Muscle of leg (tissue), 11 donors: ENCODE results near the gene NUBPL. TPM values are rescaled to one million over a fixed set of nuclear protein-coding genes. Genes with fewer than 3 reads are reported as not detected.
"Not testable (repeated sequence)": the region's sequence is repeated elsewhere in the genome, so short reads cannot be mapped to it uniquely, and the experiment has no call there.

Experiments used
- DNase-seq: peaks from one replicate; pipeline ENCODE4 v3.0.0; 2013
- H3K27ac ChIP-seq: one replicate; pipeline ENCODE4 v1.5.1; 2013; ENCODE audit warnings: mild to moderate bottlenecking, low read length, control low read depth
- H3K27me3 ChIP-seq: one replicate; pipeline ENCODE4 v1.6.1; 2013; ENCODE audit warnings: low read length; ENCODE audit not compliant: control insufficient read depth, insufficient read depth
- H3K36me3 ChIP-seq: one replicate; pipeline ENCODE4 v1.6.1; 2013; ENCODE audit warnings: low read length; ENCODE audit not compliant: control insufficient read depth, insufficient read depth
- H3K4me1 ChIP-seq: one replicate; pipeline ENCODE4 v1.6.1; 2013; ENCODE audit warnings: low read length; ENCODE audit not compliant: control insufficient read depth, insufficient read depth
- H3K4me3 ChIP-seq: one replicate; pipeline ENCODE4 v1.5.1; 2013; ENCODE audit warnings: low read length, control low read depth
- H3K9me3 ChIP-seq: replicated peaks from 2 replicates; pipeline ENCODE4 v1.6.1; 2013; ENCODE audit warnings: low read depth, low read length; ENCODE audit not compliant: control insufficient read depth
- WGBS: methylation state at CpG from one replicate; pipeline ENCODE4 v1.1.5; 2013; ENCODE audit warnings: missing lambda C conversion rate; ENCODE audit not compliant: insufficient coverage; 5-methylcytosine and 5-hydroxymethylcytosine counted together
- polyA plus RNA-seq, 8 donors: library from polyadenylated mRNA; unstranded; fragments of 120-200 nt; gene quantifications; one replicate each; pipeline versions ENCODE4 v1.2.1 to v1.2.3, GENCODE V29; 2013; ENCODE audit warnings: inconsistent platforms in 1 of 8, low replicate concordance in 1 of 8; ENCODE audit not compliant: insufficient read length in 8 of 8, insufficient read depth in 1 of 8
- total RNA-seq: library from RNA; stranded (reverse); fragments of 120-200 nt; gene quantifications from one replicate; pipeline ENCODE4 v1.2.4, GENCODE V29; 2013

NUBPL gene
- total and polyA plus RNA-seq, 9 donors, result 7.2 to 11.2 (median 8.2) TPM

- Histone ChIP-seq H3K27ac (no peak overlapping the region), H3K27me3 (no peaks in the 10 kb centered on the region), H3K36me3 (no peaks in the 10 kb centered on the region), H3K4me3 (no peak overlapping the region), H3K9me3 (no peaks in the 10 kb centered on the region), H3K4me1 (no peaks in the 10 kb centered on the region)
- no peak for DNase-seq
Measured at GRCh38 chr14:31716208-31716607, 155.0 kb downstream of the NUBPL start.

- no peaks in the 10 kb centered on the region for H3K27me3 ChIP-seq
- no peaks in the 10 kb centered on the region for H3K9me3 ChIP-seq
- H3K36me3 ChIP-seq, result no peaks in the 10 kb centered on the region
- peak; percentile 71 for DNase-seq
- no peak overlapping the region for H3K4me3 ChIP-seq
- H3K27ac ChIP-seq, result no peak overlapping the region
- no peaks in the 10 kb centered on the region for H3K4me1 ChIP-seq
- WGBS, result no CpG with 5 or more reads among the region's 3 CpGs
Measured at GRCh38 chr14:31717294-31718085, 156.3 kb downstream of the NUBPL start.

DNA sequence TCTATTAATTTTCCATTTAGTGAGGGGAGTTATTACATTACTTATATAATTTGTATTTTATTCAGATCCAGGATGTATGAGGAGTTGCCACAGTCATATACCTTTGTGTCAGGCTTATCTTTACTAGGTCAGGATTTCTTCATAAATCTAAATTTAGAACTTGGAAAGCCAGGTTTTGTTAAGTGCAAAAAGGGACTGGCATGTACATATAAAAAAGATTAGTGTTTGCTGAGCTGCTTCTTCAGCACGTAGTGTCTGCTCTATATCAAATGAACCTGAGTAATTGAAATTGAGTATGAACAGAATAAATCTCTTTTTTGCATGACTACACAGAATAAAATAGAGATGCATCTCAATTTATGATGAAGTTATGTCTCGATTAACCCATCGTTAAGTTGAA is 157.4 kb downstream of the NUBPL start:
- Histone ChIP-seq H3K36me3 (no peaks in the 10 kb centered on the region), H3K9me3 (no peaks in the 10 kb centered on the region), H3K27ac (no peak overlapping the region), H3K4me3 (no peak overlapping the region), H3K27me3 (no peaks in the 10 kb centered on the region), H3K4me1 (no peaks in the 10 kb centered on the region)
- DNase-seq, result no peak
- WGBS, result no CpG with 5 or more reads among the region's 3 CpGs

GRCh38 chr14:31718985-31719384 is 157.8 kb downstream of the NUBPL start:
- Histone ChIP-seq H3K27ac (no peak overlapping the region), H3K4me3 (no peak overlapping the region), H3K27me3 (no peaks in the 10 kb centered on the region), H3K36me3 (no peaks in the 10 kb centered on the region), H3K4me1 (no peaks in the 10 kb centered on the region), H3K9me3 (no peaks in the 10 kb centered on the region)
- no CpG with 5 or more reads among the region's 5 CpGs for WGBS
- DNase-seq, result no peak

DNA sequence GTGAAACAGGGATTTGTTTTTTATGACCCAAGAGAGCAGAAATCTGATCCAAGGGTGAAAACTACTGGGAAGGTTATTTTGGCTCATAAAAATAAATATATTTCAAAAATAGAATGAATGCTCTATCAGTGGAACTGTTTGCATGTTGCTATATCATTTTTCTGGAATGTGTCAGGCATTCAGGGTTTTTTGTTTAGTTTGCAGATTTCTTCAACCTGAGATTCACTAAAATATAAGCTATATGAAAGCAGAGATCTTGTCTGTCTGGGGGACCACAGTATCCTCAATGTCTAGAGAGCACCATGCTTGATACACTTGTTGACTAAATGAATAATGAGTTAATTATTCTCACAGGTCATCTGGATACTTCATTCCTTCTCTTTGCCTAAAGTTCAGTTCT is 165.1 kb downstream of the NUBPL start:
- Histone ChIP-seq H3K9me3 (peaks cover 14% of the 10 kb centered on the region), H3K27ac (no peak overlapping the region), H3K4me3 (no peak overlapping the region), H3K4me1 (no peaks in the 10 kb centered on the region), H3K27me3 (no peaks in the 10 kb centered on the region), H3K36me3 (no peaks in the 10 kb centered on the region)
- DNase-seq, result no peak

- no peaks in the 10 kb centered on the region for H3K4me1 ChIP-seq
- no peaks in the 10 kb centered on the region for H3K27me3 ChIP-seq
- H3K4me3 ChIP-seq, result no peak overlapping the region
- no peak overlapping the region for H3K27ac ChIP-seq
- no peaks in the 10 kb centered on the region for H3K36me3 ChIP-seq
- H3K9me3 ChIP-seq, result peaks cover 17% of the 10 kb centered on the region
- no peak for DNase-seq
Measured at GRCh38 chr14:31727797-31728196, 166.6 kb downstream of the NUBPL start.

- peaks cover 3% of the 10 kb centered on the region for H3K9me3 ChIP-seq
- no peak overlapping the region for H3K27ac ChIP-seq
- H3K27me3 ChIP-seq, result no peaks in the 10 kb centered on the region
- no CpG with 5 or more reads among the region's 1 CpG for WGBS
- H3K4me3 ChIP-seq, result no peak overlapping the region
- no peaks in the 10 kb centered on the region for H3K36me3 ChIP-seq
- no peak for DNase-seq
- no peaks in the 10 kb centered on the region for H3K4me1 ChIP-seq
Measured at GRCh38 chr14:31740688-31741087, 179.5 kb downstream of the NUBPL start.

DNA sequence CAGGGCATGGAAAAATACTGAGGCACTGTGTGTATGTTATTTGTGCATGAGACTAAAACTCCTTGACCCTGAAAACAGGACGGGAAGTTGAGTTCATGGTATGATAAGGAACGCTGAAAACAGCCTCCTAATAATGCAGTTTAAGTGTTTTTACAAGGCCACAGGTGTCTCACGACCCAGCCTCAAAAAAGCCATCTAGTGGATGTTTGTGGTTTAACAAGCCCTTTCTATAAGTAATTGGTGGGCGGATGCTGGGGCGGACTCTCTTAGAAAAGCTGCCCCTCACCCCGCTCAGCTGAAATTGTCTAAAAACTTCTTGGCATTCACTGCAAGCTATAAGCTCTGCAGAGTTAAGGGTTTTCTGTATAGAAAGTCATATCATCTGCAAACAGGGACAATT is 184.5 kb downstream of the NUBPL start:
- no peaks in the 10 kb centered on the region for H3K36me3 ChIP-seq
- no peak overlapping the region for H3K27ac ChIP-seq
- H3K27me3 ChIP-seq, result no peaks in the 10 kb centered on the region
- no peaks in the 10 kb centered on the region for H3K4me1 ChIP-seq
- H3K4me3 ChIP-seq, result no peak overlapping the region
- peaks cover 34% of the 10 kb centered on the region for H3K9me3 ChIP-seq
- no CpG with 5 or more reads among the region's 6 CpGs for WGBS
- no peak for DNase-seq

- no CpG with 5 or more reads among the region's 2 CpGs for WGBS
- Histone ChIP-seq H3K27ac (no peak overlapping the region), H3K4me3 (no peak overlapping the region), H3K36me3 (no peaks in the 10 kb centered on the region), H3K27me3 (no peaks in the 10 kb centered on the region), H3K9me3 (peaks cover 38% of the 10 kb centered on the region), H3K4me1 (no peaks in the 10 kb centered on the region)
- DNase-seq, result no peak
Measured at GRCh38 chr14:31746326-31746725, 185.1 kb downstream of the NUBPL start.

DNA sequence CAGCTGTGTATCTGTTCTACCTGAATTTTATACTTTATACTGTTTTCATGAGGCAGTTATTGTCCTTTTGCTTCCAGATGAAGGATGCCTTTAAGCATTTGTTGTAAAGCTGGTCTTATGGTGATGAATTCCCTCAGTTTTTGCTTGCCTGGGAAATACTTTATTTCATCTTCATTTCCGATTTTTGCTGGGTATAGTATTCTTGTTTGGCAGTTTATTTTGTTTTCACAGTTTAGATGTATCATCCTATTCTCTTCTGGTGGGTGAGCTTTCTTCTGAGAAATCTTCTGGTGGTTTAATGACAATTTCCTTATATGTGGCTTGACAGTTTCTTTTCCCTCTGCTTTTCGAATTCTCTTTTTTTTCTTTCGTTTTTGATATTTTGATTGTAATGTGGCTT is 188.1 kb downstream of the NUBPL start:
- no peak for DNase-seq
- WGBS, result no CpG with 5 or more reads among the region's 3 CpGs
- no peaks in the 10 kb centered on the region for H3K4me1 ChIP-seq
- H3K27ac ChIP-seq, result no peak overlapping the region
- H3K27me3 ChIP-seq, result no peaks in the 10 kb centered on the region
- peaks cover 39% of the 10 kb centered on the region for H3K9me3 ChIP-seq
- no peak overlapping the region for H3K4me3 ChIP-seq
- H3K36me3 ChIP-seq, result no peaks in the 10 kb centered on the region

- H3K36me3 ChIP-seq, H3K27me3 ChIP-seq, H3K4me3 ChIP-seq, H3K4me1 ChIP-seq, DNase-seq, H3K27ac ChIP-seq: not testable (repeated sequence)
- no CpG with 5 or more reads among the region's 1 CpG for WGBS
- peaks cover 32% of the 10 kb centered on the region for H3K9me3 ChIP-seq
Measured at GRCh38 chr14:31751047-31751446, 189.8 kb downstream of the NUBPL start.
